PC-9 (cell line): ENCODE measurements around the gene MALSU1. TPM values are rescaled to one million over a fixed set of nuclear protein-coding genes. Genes with fewer than 3 reads are reported as not detected.

Experiments used
- BruUV-seq: library from RNA; stranded (reverse); fragments of 400-500 nt; replicated peaks from 2 replicates; lab custom pipeline; 2021; lab: Mats Ljungman, UMichigan
- CTCF ChIA-PET: fragments of 300-600 bp; sonication (Branson Sonifier 250); formaldehyde crosslinking; loops from one replicate; lab custom pipeline; 2022; ENCODE audit warnings: antibody characterized with exemption; lab: Charles Lee
- POLR2A ChIA-PET: fragments of 300-600 bp; sonication (Branson Sonifier 250); formaldehyde crosslinking; loops from one replicate; lab custom pipeline; 2022; ENCODE audit warnings: antibody characterized with exemption; ENCODE audit not compliant: unreplicated experiment; lab: Charles Lee
- DNase-seq, 2 experiments: peaks; one replicate each; pipeline versions ENCODE4 v3.0.0 to v3.0.0-alpha.2; 2015 to 2022; ENCODE audit warnings: mixed read lengths in 1 of 2
- H2AFZ ChIP-seq: fragments of 200-600 bp; sonication (generic); 2 replicates; pipeline ENCODE4 v1.8.1; 2017; ENCODE audit warnings: antibody characterized with exemption
- H3F3A ChIP-seq: fragments of 200-600 bp; sonication (generic); 2 replicates; pipeline ENCODE4 v1.8.1; 2017; ENCODE audit warnings: antibody characterized with exemption, mild to moderate bottlenecking, low read depth; ENCODE audit not compliant: insufficient read depth
- H3K27ac ChIP-seq: fragments of 200-600 bp; sonication (generic); 2 replicates; pipeline ENCODE4 v1.6.1; 2016; ENCODE audit warnings: mixed run types
- H3K27me3 ChIP-seq: fragments of 200-600 bp; sonication (generic); 2 replicates; pipeline ENCODE4 v1.6.1; 2016; ENCODE audit warnings: low read depth, mixed run types; ENCODE audit not compliant: insufficient read depth
- H3K36me3 ChIP-seq: fragments of 200-600 bp; sonication (generic); 2 replicates; pipeline ENCODE4 v1.6.1; 2016; ENCODE audit warnings: low read depth, mixed run types
- H3K4me1 ChIP-seq: fragments of 200-600 bp; sonication (generic); replicated peaks from 2 replicates; pipeline ENCODE4 v1.6.1; 2016; ENCODE audit warnings: mixed run types; ENCODE audit not compliant: insufficient read depth
- H3K4me2 ChIP-seq: fragments of 200-600 bp; sonication (generic); 2 replicates; pipeline ENCODE4 v1.6.1; 2017; ENCODE audit warnings: mixed run types
- H3K4me3 ChIP-seq: fragments of 200-600 bp; sonication (generic); 2 replicates; pipeline ENCODE4 v1.6.1; 2016; ENCODE audit warnings: mixed run types
- H3K79me2 ChIP-seq: fragments of 200-600 bp; sonication (generic); 2 replicates; pipeline ENCODE4 v1.6.1; 2017; ENCODE audit warnings: low read depth, mixed run types
- H3K9me2 ChIP-seq: fragments of 200-600 bp; sonication (generic); 2 replicates; pipeline ENCODE4 v1.8.1; 2017; ENCODE audit warnings: mild to moderate bottlenecking; ENCODE audit not compliant: insufficient read depth
- H3K9me3 ChIP-seq: fragments of 200-600 bp; sonication (generic); 2 replicates; pipeline ENCODE4 v1.8.1; 2016; ENCODE audit warnings: low read depth; ENCODE audit not compliant: insufficient read depth
- H4K20me1 ChIP-seq: fragments of 200-600 bp; sonication (generic); 2 replicates; pipeline ENCODE4 v1.8.1; 2017; ENCODE audit not compliant: insufficient read depth
- EZH2 ChIP-seq: fragments of 200-600 bp; sonication (generic); IDR thresholded peaks from 2 replicates; pipeline ENCODE4 v1.8.0; 2017; ENCODE audit warnings: antibody characterized with exemption, low read depth
- intact Hi-C: fragments of 100-400 bp; cut with micrococcal nuclease; formaldehyde crosslinking; loops from one replicate; pipeline ENCODE4 v1.10.0; 2022; ENCODE audit not compliant: unreplicated experiment
- total RNA-seq: library from RNA; stranded (reverse); gene quantifications from 2 replicates; pipeline ENCODE4 v1.2.3, GENCODE V29; 2021
- TF ChIP-seq, protein P1 (sequence below): fragments of 200-600 bp; sonication (generic); conservative IDR thresholded peaks from 2 replicates; pipeline ENCODE4 v1.6.1; 2017; ENCODE audit warnings: mixed run types, antibody characterized with exemption, mild to moderate bottlenecking, moderate library complexity

MALSU1 gene
- total RNA-seq, 1 experiment from 2014 or later: 105 TPM

DNA sequence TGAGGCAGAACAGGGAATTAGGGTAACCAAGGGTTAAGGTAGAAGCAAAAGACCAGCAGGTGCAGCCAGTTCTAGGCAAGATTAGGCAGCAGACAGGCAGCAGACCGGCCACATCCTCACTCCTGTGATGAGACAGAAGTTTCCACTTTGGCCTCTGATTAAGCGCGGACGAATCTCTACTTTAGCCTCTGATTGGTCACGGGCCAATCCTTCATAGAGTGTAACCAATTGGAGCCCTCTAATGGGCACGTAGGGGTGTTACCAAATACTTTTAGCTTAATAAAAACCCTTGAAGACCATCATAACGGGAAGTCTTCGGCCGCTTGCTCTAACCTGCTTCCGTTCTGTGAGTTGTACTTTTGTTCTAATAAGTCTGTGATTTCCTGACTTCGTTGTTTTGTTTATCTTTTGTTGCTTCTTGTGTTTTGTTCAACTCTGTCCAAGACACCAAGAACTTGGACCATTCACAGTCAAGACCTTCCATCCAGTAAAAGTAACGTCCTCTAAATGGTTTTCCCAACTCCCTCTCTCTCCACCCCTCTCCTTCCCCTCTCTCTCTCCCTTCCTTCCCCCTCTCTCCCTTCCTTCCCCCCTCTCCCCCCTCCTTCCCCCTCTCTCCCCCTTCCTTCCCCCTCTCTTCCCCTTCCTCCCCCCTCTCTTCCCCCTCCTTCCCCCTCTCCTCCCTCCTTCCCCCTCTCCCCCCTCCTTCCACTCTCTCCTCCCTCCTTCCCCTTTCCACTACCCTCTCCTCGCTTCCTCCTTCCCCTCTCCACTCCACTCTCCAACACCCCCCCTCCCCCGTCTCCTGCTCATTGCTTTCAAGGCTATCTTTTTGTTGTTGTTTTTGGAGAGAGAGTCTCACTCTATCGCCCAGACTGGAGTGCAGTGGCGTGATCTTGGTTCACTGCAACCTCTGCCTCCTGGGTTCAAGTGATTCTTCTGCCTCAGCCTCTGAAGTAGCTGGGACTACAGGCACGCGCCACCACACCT is 13.2 kb upstream of the MALSU1 start:
- no peak for DNase-seq
- intact Hi-C loops: no loop called here
- no peak for TF ChIP-seq EZH2
- TF ChIP-seq, protein P1, sequence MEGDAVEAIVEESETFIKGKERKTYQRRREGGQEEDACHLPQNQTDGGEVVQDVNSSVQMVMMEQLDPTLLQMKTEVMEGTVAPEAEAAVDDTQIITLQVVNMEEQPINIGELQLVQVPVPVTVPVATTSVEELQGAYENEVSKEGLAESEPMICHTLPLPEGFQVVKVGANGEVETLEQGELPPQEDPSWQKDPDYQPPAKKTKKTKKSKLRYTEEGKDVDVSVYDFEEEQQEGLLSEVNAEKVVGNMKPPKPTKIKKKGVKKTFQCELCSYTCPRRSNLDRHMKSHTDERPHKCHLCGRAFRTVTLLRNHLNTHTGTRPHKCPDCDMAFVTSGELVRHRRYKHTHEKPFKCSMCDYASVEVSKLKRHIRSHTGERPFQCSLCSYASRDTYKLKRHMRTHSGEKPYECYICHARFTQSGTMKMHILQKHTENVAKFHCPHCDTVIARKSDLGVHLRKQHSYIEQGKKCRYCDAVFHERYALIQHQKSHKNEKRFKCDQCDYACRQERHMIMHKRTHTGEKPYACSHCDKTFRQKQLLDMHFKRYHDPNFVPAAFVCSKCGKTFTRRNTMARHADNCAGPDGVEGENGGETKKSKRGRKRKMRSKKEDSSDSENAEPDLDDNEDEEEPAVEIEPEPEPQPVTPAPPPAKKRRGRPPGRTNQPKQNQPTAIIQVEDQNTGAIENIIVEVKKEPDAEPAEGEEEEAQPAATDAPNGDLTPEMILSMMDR: no peak
- H3K4me3 ChIP-seq: no peak overlapping the region
- H3K27ac ChIP-seq: no peak overlapping the region
- no peaks in the 10 kb centered on the region for H3K9me2 ChIP-seq
- no peaks in the 10 kb centered on the region for H3K27me3 ChIP-seq
- ChIA-PET CTCF (no interaction called here), POLR2A (interaction anchor here (0.7 kb wide), 1 partner anchor 61 kb away, joined by 3 read pairs; no protein-coding TSS in a partner anchor)
- 0 out of 2 replicates have a peak, but pooled peaks cover 3% of the 10 kb centered on the region for H3F3A ChIP-seq
- no peak overlapping the region for H2AFZ ChIP-seq
- no peaks in the 10 kb centered on the region for H3K9me3 ChIP-seq
- no peaks in the 10 kb centered on the region for H4K20me1 ChIP-seq
- no peaks in the 10 kb centered on the region for H3K79me2 ChIP-seq
- H3K36me3 ChIP-seq: no peaks in the 10 kb centered on the region
- no peaks in the 10 kb centered on the region for H3K4me1 ChIP-seq
- BruUV-seq: no TSS peak
- H3K4me2 ChIP-seq: no peak overlapping the region

DNA sequence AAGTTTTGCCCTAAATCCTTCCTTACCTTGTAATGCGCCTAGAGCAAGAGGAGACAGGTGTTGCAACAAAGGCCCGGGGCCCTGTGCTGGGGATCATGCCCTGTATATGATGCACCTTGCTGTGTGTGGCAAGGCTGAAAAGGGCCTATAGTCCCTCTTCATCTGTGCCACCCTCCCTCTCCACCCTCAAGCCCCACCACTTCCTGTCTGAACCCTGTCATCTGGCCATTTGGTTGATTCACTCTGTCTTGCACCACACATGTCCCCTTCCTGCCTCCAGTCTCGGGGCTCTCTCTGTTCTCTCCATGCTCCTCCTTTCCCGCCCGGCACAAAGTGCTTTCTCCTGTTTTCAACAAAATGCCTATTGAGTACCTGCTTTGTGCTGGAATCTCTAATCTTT is 11.5 kb upstream of the MALSU1 start:
- no TSS peak for BruUV-seq
- H3K27me3 ChIP-seq: no peaks in the 10 kb centered on the region
- no peak overlapping the region for H2AFZ ChIP-seq
- POLR2A ChIA-PET: no interaction called here
- H3K27ac ChIP-seq: no peak overlapping the region
- H3K36me3 ChIP-seq: no peaks in the 10 kb centered on the region
- no peaks in the 10 kb centered on the region for H3K4me1 ChIP-seq
- DNase-seq: no peak
- H3K4me3 ChIP-seq: no peak overlapping the region
- H3K79me2 ChIP-seq: no peaks in the 10 kb centered on the region
- no peaks in the 10 kb centered on the region for H3K9me2 ChIP-seq
- CTCF ChIA-PET: no interaction called here
- no peaks in the 10 kb centered on the region for H3K9me3 ChIP-seq
- no peak overlapping the region for H3K4me2 ChIP-seq
- H4K20me1 ChIP-seq: no peaks in the 10 kb centered on the region
- TF ChIP-seq, protein P1: no peak
- no peak for TF ChIP-seq EZH2
- H3F3A ChIP-seq: 0 out of 2 replicates have a peak, but pooled peaks cover 3% of the 10 kb centered on the region
- intact Hi-C loops: no loop called here

DNA sequence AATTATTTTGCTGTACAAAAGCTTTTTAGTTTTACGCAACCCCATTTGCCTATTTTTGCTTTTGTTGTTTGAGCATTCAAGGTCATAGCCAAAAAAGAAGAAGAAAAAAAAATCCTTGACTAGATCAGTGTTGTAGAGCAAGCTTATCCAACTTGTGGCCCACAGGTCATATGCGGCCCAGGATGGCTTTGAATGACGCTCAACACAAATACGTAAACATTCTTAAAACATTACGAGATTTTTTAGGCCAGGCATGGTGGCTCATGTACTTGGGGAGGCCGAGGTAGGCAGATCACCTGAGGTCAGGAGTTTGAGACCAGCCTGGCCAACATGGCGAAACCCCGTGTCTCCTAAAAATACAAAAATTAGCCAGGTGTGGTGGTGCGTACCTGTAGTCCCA is 8.1 kb upstream of the MALSU1 start:
- ChIA-PET POLR2A (no interaction called here), CTCF (no interaction called here)
- TF ChIP-seq, protein P1: no peak
- TF ChIP-seq EZH2: no peak

More for the DNA sequence above, 8.1 kb upstream of the MALSU1 start:
- no peaks in the 10 kb centered on the region for H3K79me2 ChIP-seq
- H3K4me3 ChIP-seq: no peak overlapping the region
- H3K9me3 ChIP-seq: no peaks in the 10 kb centered on the region
- no peaks in the 10 kb centered on the region for H3K36me3 ChIP-seq
- H3K27me3 ChIP-seq: no peaks in the 10 kb centered on the region
- no peak overlapping the region for H3K4me2 ChIP-seq
- BruUV-seq: no TSS peak
- DNase-seq: no peak
- no peaks in the 10 kb centered on the region for H3K9me2 ChIP-seq
- H3F3A ChIP-seq: 0 out of 2 replicates have a peak, but pooled peaks cover 3% of the 10 kb centered on the region
- no peaks in the 10 kb centered on the region for H3K4me1 ChIP-seq
- H4K20me1 ChIP-seq: no peaks in the 10 kb centered on the region
- H2AFZ ChIP-seq: no peak overlapping the region
- no peak overlapping the region for H3K27ac ChIP-seq
- intact Hi-C loops: no loop called here
